Testis (tissue), 3 donors: Measurements from ENCODE around the gene WWP2. TPM values are rescaled to one million over a fixed set of nuclear protein-coding genes. Genes with fewer than 3 reads are reported as not detected.

Experiments
- DNase-seq: peaks from one replicate; pipeline ENCODE4 v3.0.0-alpha.2; 2019
- H3K27ac ChIP-seq, 2 donors: fragments of 200-600 bp; sonication (generic); one replicate each; pipeline ENCODE4 v1.5.1; 2019
- H3K27me3 ChIP-seq: fragments of 200-600 bp; sonication (generic); one replicate; pipeline ENCODE4 v1.5.1; 2019
- H3K36me3 ChIP-seq: fragments of 200-600 bp; sonication (generic); one replicate; pipeline ENCODE4 v1.5.1; 2017; ENCODE audit warnings: low read depth; ENCODE audit errors: missing control alignments
- H3K4me1 ChIP-seq: fragments of 200-600 bp; sonication (generic); one replicate; pipeline ENCODE4 v1.5.1; 2019
- H3K4me3 ChIP-seq, 2 donors: fragments of 200-600 bp; sonication (generic); one replicate each; pipeline ENCODE4 v1.5.1; 2017 to 2019
- H3K9me3 ChIP-seq: fragments of 200-600 bp; sonication (generic); one replicate; pipeline ENCODE4 v1.5.1; 2017
- POLR2A ChIP-seq: fragments of 450-650 bp; IDR thresholded peaks from one replicate; pipeline ENCODE4 v1.6.1; 2017; ENCODE audit warnings: antibody characterized with exemption, mild to moderate bottlenecking, moderate library complexity
- WGBS, 2 donors: methylation state at CpG; one replicate each; pipeline ENCODE4 v1.1.5; 2018; 5-methylcytosine and 5-hydroxymethylcytosine counted together
- intact Hi-C: fragments of 100-400 bp; cut with DNase I; formaldehyde crosslinking; loops from one replicate; pipeline ENCODE4 v1.15.1; 2023; ENCODE audit warnings: low total_unique reads
- polyA plus RNA-seq: library from polyadenylated mRNA; stranded (reverse); fragments of 350-450 nt; fragmentation: Illumina TruSeq; extraction: RNeasy Lipid Tissue Mini Kit (QIAGEN cat#74804); gene quantifications from one replicate; pipeline ENCODE4 v1.2.3, GENCODE V29; 2014; ENCODE audit warnings: low read depth, low replicate concordance; ENCODE audit not compliant: insufficient read depth
- total RNA-seq, 2 donors: library from RNA; depleted of rRNA; stranded (reverse); fragments of >200 nt; gene quantifications; one replicate each; pipeline ENCODE4 v1.2.3, GENCODE V29; 2016
- TF ChIP-seq, protein P1 (sequence below), 3 experiments: fragments of 450-650 bp in 2 of 3; fragments of 200-600 bp in 1 of 3; sonication (generic) in 1 of 3; IDR thresholded peaks; one replicate each; pipeline ENCODE4 v1.5.1; 2016 to 2019; ENCODE audit warnings: antibody characterized with exemption in 3 of 3, mild to moderate bottlenecking in 2 of 3, moderate library complexity in 1 of 3

The WWP2 gene
- total and polyA plus RNA-seq, 3 donors from 2014 or later = 46.4 to 60.6 (median 57.6) TPM

DNA sequence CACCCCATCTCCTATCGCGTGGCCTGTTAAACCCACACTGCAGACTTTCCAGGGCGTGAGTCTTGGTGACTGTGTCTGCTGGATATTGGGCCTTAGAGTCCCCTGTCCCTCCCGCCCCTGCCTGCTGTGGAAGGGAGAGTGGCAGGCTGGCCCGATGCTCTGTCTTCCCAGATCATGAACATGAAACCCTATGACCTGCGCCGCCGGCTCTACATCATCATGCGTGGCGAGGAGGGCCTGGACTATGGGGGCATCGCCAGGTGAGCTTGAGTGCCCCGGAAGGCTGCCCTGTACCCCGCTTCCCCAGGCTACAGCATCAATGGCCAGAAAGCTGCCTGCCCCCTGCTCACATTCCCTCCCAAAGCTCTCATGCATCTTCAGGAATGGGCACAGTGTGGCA, 169.5 kb downstream of the WWP2 start:
- no peak for TF ChIP-seq POLR2A
- TF ChIP-seq, protein P1, sequence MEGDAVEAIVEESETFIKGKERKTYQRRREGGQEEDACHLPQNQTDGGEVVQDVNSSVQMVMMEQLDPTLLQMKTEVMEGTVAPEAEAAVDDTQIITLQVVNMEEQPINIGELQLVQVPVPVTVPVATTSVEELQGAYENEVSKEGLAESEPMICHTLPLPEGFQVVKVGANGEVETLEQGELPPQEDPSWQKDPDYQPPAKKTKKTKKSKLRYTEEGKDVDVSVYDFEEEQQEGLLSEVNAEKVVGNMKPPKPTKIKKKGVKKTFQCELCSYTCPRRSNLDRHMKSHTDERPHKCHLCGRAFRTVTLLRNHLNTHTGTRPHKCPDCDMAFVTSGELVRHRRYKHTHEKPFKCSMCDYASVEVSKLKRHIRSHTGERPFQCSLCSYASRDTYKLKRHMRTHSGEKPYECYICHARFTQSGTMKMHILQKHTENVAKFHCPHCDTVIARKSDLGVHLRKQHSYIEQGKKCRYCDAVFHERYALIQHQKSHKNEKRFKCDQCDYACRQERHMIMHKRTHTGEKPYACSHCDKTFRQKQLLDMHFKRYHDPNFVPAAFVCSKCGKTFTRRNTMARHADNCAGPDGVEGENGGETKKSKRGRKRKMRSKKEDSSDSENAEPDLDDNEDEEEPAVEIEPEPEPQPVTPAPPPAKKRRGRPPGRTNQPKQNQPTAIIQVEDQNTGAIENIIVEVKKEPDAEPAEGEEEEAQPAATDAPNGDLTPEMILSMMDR (IDR thresholded peaks at IDR 0.05) = no peak
- H3K27ac ChIP-seq = no peak overlapping the region
- no peak overlapping the region for H3K4me3 ChIP-seq
- no peaks in the 10 kb centered on the region for H3K9me3 ChIP-seq
- intact Hi-C loops = no loop called here
- no peaks in the 10 kb centered on the region for H3K27me3 ChIP-seq
- no peaks in the 10 kb centered on the region for H3K36me3 ChIP-seq
- peaks cover 14% of the 10 kb centered on the region for H3K4me1 ChIP-seq
- 93 to 95% methylated on average over 3 to 13 of the region's 13 CpGs for whole genome bisulfite sequencing, 2 donors
- DNase-seq = no peak

DNA sequence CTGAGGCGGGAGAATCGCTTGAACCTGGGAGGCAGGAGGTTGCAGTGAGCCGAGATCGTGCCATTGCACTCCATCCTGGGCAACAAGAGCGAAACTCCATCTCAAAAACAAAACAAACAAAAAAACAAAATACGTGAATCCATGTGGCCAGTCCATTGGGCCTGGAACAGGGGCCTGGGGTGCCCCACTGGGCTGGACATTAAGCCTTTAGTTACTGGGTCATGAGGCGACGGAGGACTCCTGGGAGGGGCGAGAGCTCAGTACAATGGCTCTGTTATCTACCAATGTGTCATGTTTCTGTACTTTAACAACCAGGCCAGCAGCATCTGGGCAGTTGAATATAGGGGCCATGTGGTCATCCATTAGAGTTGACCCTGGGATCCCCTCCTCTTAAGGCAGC, 170.1 kb downstream of the WWP2 start:
- Histone ChIP-seq H3K27ac (no peak overlapping the region), H3K9me3 (no peaks in the 10 kb centered on the region), H3K4me1 (peaks cover 8% of the 10 kb centered on the region), H3K27me3 (no peaks in the 10 kb centered on the region), H3K36me3 (peaks cover 3% of the 10 kb centered on the region), H3K4me3 (no peak overlapping the region)
- TF ChIP-seq POLR2A = no peak
- intact Hi-C loops = no loop called here
- WGBS, 2 donors = 84 to 87% methylated on average over 6 to 9 of the region's 9 CpGs
- DNase-seq = peak; percentile 5

DNA sequence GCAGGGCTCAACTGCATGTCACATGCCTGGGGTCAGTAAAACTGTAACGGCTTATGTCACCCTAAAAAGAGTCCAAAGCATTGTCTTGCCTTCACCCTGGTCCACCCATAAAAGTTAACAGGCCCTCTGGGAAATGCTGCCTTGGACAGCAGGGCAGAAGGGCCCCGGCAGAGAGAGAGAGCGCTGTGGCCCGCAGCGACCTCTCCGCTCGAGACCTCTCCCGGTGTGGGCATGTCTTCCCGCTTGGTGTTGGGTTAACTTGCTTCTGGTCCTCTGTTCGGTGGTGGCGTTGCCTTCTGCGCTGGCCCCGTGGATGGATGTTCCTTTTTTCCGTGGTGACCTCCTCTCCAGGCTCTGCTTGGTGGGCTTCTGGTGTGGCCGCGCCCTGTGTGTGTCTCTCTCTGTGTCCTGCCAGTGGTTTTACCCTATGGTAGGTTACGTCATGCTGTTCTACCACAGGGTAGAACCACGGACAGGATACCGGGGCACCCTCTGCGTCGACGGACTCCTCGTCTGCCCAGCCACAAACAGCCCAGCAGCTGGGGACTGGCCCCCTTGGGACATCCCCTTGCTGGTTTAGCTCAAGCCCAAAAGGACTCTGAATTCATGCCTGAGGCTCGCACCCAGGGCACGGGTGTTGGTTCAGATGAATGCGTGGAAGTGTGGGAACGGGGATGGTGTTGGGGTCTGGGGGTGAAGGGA, 170.7 kb downstream of the WWP2 start:
- H3K4me1 ChIP-seq = peaks cover 2% of the 10 kb centered on the region
- DNase-seq = peak; percentile 9
- H3K36me3 ChIP-seq = peaks cover 3% of the 10 kb centered on the region
- intact Hi-C loops = no loop called here
- no peak overlapping the region for H3K27ac ChIP-seq
- 92% methylated on average over 26 to 27 of the region's 27 CpGs for WGBS, 2 donors
- H3K9me3 ChIP-seq = no peaks in the 10 kb centered on the region
- no peaks in the 10 kb centered on the region for H3K27me3 ChIP-seq
- TF ChIP-seq, protein P1 (IDR thresholded peaks at IDR 0.05) = no peak
- TF ChIP-seq POLR2A = no peak
- H3K4me3 ChIP-seq = no peak overlapping the region

- Histone ChIP-seq H3K36me3 (peaks cover 3% of the 10 kb centered on the region), H3K27ac (no peak overlapping the region), H3K4me1 (no peaks in the 10 kb centered on the region), H3K4me3 (no peak overlapping the region), H3K27me3 (no peaks in the 10 kb centered on the region), H3K9me3 (no peaks in the 10 kb centered on the region)
- DNase-seq = peak; percentile 7
- 84 to 91% methylated on average over 10 of the region's 10 CpGs for WGBS, 2 donors
- TF ChIP-seq, protein P1 (IDR thresholded peaks at IDR 0.05) = no peak
- TF ChIP-seq POLR2A = no peak
- intact Hi-C loops = no loop called here
Observed at GRCh38 chr16:69934044-69934443, 171.9 kb downstream of the WWP2 start.

- Histone ChIP-seq H3K4me1 (no peaks in the 10 kb centered on the region), H3K9me3 (no peaks in the 10 kb centered on the region), H3K27ac (no peak overlapping the region), H3K36me3 (peaks cover 3% of the 10 kb centered on the region), H3K27me3 (no peaks in the 10 kb centered on the region), H3K4me3 (no peak overlapping the region)
- intact Hi-C loops = loop anchor here (5.0 kb wide), 1 partner anchor 137 kb away; no protein-coding TSS in a partner anchor
- no peak for DNase-seq
- TF ChIP-seq, protein P1 (IDR thresholded peaks at IDR 0.05) = no peak
- no peak for TF ChIP-seq POLR2A
- WGBS, 2 donors = 95% methylated on average over 17 of the region's 17 CpGs
Observed at GRCh38 chr16:69934751-69935150, 172.6 kb downstream of the WWP2 start.
